ENCODE data around the gene GNG2.

The GNG2 gene

GRCh38 chr14:51954657-51955056 lies 94.2 kb downstream of the GNG2 start:
- H3K36me3 Mint-ChIP-seq = peaks cover 60 to 82% of the 10 kb centered on the region in 2 donors
- ATAC-seq (replicated peaks) (no peak), DNase-seq (no peak)
- peaks cover 15 to 21% of the 10 kb centered on the region in 2 donors for H3K9me3 Mint-ChIP-seq
- H3K4me1 Mint-ChIP-seq = peaks cover 6 to 27% of the 10 kb centered on the region in 2 donors
- H3K4me3 Mint-ChIP-seq = no peak overlapping the region
- H3K27me3 Mint-ChIP-seq = no peaks in the 10 kb centered on the region
- no peak overlapping the region for H3K27ac Mint-ChIP-seq

GRCh38 chr14:51957950-51958349 lies 97.5 kb downstream of the GNG2 start:
- Mint-ChIP-seq H3K4me1 (peaks cover 17 to 33% of the 10 kb centered on the region in 2 donors), H3K27ac (no peak overlapping the region), H3K4me3 (no peak overlapping the region)

GRCh38 chr14:51959928-51960327 lies 99.5 kb downstream of the GNG2 start:
- ATAC-seq (replicated peaks) (no peak), DNase-seq (no peak)
- peaks cover 18 to 27% of the 10 kb centered on the region in 2 donors for H3K9me3 Mint-ChIP-seq
- H3K4me1 Mint-ChIP-seq = peaks cover 16 to 27% of the 10 kb centered on the region in 2 donors
- H3K27me3 Mint-ChIP-seq = no peaks in the 10 kb centered on the region
- no peak overlapping the region for H3K4me3 Mint-ChIP-seq
- H3K36me3 Mint-ChIP-seq = peaks cover 58 to 72% of the 10 kb centered on the region in 2 donors
- peak overlapping the region; percentile 72 for H3K27ac Mint-ChIP-seq

More at GRCh38 chr14:51957950-51958349, 97.5 kb downstream of the GNG2 start:
- peaks cover 58 to 81% of the 10 kb centered on the region in 2 donors for H3K36me3 Mint-ChIP-seq
- H3K9me3 Mint-ChIP-seq = peaks cover 18 to 27% of the 10 kb centered on the region in 2 donors
- DNase-seq (no peak), ATAC-seq (replicated peaks) (no peak)
- H3K27me3 Mint-ChIP-seq = no peaks in the 10 kb centered on the region

DNA sequence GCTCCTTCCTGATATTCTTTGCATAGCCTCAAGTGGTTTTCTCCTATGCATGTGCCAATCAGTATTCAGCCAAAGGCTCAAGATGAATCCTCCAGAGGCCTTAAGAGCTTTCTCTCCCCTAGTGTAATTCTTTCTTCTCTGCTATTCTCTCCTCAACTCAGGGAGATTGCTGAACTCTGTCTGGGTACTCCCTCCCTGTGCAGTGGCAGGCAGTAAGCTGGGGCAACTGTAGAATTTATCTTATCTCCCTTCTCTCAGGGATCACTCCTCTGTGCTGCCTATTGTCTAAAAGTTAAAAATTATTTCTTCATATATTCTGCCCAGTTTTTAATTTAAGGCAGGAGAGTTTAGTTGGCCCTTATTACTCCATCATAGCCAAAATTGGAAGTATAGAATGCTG lies 100.5 kb downstream of the GNG2 start:
- Mint-ChIP-seq H3K4me1 (peaks cover 19 to 27% of the 10 kb centered on the region in 2 donors), H3K27ac (no peak overlapping the region), H3K36me3 (peaks cover 54 to 67% of the 10 kb centered on the region in 2 donors), H3K4me3 (no peak overlapping the region), H3K9me3 (peaks cover 18 to 27% of the 10 kb centered on the region in 2 donors), H3K27me3 (no peaks in the 10 kb centered on the region)
- ATAC-seq (replicated peaks) (no peak), DNase-seq (no peak)

GRCh38 chr14:51962711-51963110 lies 102.3 kb downstream of the GNG2 start:
- DNase-seq (no peak), ATAC-seq (replicated peaks) (no peak)
- peaks cover 12 to 20% of the 10 kb centered on the region in 2 donors for H3K9me3 Mint-ChIP-seq
- H3K36me3 Mint-ChIP-seq = peaks cover 50 to 61% of the 10 kb centered on the region in 2 donors
- peaks cover 19 to 21% of the 10 kb centered on the region in 2 donors for H3K4me1 Mint-ChIP-seq
- no peak overlapping the region for H3K27ac Mint-ChIP-seq
- H3K4me3 Mint-ChIP-seq = no peak overlapping the region
- H3K27me3 Mint-ChIP-seq = no peaks in the 10 kb centered on the region

DNA sequence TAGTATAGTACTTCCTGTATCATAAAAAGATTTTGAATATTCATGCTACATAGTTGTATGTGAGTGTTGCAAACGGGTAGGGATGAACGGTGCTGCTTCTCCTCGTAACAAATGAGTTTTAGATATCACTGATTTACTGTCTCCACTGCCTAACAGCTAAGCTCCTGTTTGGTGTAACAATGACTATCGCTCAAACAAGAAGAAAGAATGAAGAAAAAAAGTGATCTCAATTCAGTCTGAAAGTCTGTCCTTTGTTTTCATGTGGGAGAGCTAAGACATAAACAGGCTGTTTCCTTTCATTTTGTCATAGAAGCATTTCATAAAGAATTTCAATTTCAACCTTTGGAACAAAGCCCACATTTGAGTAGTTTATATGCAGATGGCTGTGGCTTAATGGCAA lies 102.9 kb downstream of the GNG2 start:
- Mint-ChIP-seq H3K27me3 (no peaks in the 10 kb centered on the region), H3K9me3 (peaks cover 12 to 20% of the 10 kb centered on the region in 2 donors), H3K36me3 (peaks cover 45 to 56% of the 10 kb centered on the region in 2 donors), H3K27ac (no peak overlapping the region), H3K4me3 (peak overlapping the region in 1 of 2 donors; percentile 56), H3K4me1 (peaks cover 19 to 21% of the 10 kb centered on the region in 2 donors)
- DNase-seq (no peak), ATAC-seq (replicated peaks) (no peak)

GRCh38 chr14:51967521-51967920 lies 107.1 kb downstream of the GNG2 start:
- DNase-seq (no peak), ATAC-seq (replicated peaks) (no peak)
- H3K27me3 Mint-ChIP-seq = no peaks in the 10 kb centered on the region
- H3K4me3 Mint-ChIP-seq = no peak overlapping the region
- no peaks in the 10 kb centered on the region for H3K9me3 Mint-ChIP-seq
- H3K4me1 Mint-ChIP-seq = peaks cover 9 to 10% of the 10 kb centered on the region in 2 donors
- peaks cover 17 to 20% of the 10 kb centered on the region in 2 donors for H3K36me3 Mint-ChIP-seq
- H3K27ac Mint-ChIP-seq = no peak overlapping the region

DNA sequence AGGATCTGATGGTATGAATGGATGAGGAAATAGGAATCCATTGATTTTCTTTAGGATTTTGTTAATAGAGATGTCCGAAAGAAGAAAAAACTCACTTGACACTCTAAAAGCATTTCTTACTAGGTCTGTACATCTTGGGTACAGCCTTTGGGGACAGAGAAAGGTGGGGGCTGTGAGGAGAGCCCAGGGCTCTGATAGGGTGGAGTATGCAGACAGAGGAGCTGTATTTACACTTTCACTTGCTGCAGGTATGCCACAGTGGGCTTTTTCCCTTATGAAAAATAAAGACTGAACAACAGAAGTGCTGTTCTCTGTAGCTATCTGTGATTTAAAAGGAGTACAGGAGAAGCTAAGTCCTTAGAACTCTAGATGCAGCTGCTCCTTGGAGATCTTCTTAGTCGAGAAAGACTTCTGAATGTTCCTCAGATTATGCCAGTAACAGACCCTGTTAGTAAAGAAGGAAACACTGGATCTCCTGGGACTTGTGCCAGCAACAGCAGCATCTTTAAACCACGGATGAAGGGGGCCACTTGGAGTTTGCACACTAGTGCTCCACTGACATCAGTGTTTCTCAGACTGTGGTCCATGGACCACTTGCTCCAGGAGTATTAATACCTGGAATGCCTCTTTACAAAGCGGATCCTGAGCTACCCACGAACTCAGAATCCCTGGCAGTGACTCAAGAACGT lies 109.6 kb downstream of the GNG2 start:
- H3K4me3 Mint-ChIP-seq = no peak overlapping the region
- H3K9me3 Mint-ChIP-seq = no peaks in the 10 kb centered on the region
- H3K36me3 Mint-ChIP-seq = peaks cover 7 to 9% of the 10 kb centered on the region in 2 donors
- DNase-seq = no peak
- H3K27me3 Mint-ChIP-seq = no peaks in the 10 kb centered on the region
- ATAC-seq (replicated peaks) = no peak
- no peak overlapping the region for H3K27ac Mint-ChIP-seq
- H3K4me1 Mint-ChIP-seq = peaks cover 0 to 5% of the 10 kb centered on the region in 2 donors

DNA sequence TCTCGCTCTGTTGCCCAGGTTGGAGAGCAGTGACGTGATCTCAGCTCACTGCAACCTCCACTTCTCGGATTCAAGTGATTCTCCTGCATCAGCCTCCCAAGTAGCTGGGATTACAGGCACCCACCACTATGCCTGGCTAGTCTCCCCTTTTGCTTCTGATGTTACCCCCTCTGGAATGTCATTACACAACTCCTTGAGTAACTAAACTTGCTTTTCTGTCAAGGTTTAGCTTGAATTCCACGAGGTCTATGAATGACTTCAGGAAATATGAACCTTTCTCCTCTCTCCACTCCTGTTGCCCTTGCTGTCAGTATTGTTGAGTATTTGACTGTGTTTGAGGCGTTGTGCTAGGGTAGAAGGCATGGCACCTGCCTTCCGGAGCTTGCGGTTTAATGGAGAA lies 112.2 kb downstream of the GNG2 start:
- Mint-ChIP-seq H3K27me3 (no peaks in the 10 kb centered on the region), H3K4me3 (no peak overlapping the region), H3K36me3 (peaks cover 0 to 2% of the 10 kb centered on the region in 2 donors), H3K27ac (no peak overlapping the region), H3K9me3 (no peaks in the 10 kb centered on the region), H3K4me1 (peaks cover 0 to 2% of the 10 kb centered on the region in 2 donors)
- no peak for ATAC-seq (replicated peaks)
- DNase-seq = no peak

- DNase-seq = no peak
- peaks cover 4 to 7% of the 10 kb centered on the region in 2 donors for H3K4me1 Mint-ChIP-seq
- ATAC-seq (replicated peaks) = no peak
- H3K36me3 Mint-ChIP-seq = no peaks in the 10 kb centered on the region
- H3K4me3 Mint-ChIP-seq = no peak overlapping the region
- no peaks in the 10 kb centered on the region for H3K9me3 Mint-ChIP-seq
- H3K27ac Mint-ChIP-seq = no peak overlapping the region
- no peaks in the 10 kb centered on the region for H3K27me3 Mint-ChIP-seq
Observed at GRCh38 chr14:51977075-51977474, 116.7 kb downstream of the GNG2 start.

- no peaks in the 10 kb centered on the region for H3K27me3 Mint-ChIP-seq
- H3K27ac Mint-ChIP-seq = no peak overlapping the region
- peaks cover 0 to 2% of the 10 kb centered on the region in 2 donors for H3K9me3 Mint-ChIP-seq
- H3K4me1 Mint-ChIP-seq = peaks cover 2 to 7% of the 10 kb centered on the region in 2 donors
- H3K36me3 Mint-ChIP-seq = peaks cover 1 to 3% of the 10 kb centered on the region in 2 donors
- peak; percentile 42 to 58 for ATAC-seq (replicated peaks)
- DNase-seq = no peak
- no peak overlapping the region for H3K4me3 Mint-ChIP-seq
Observed at GRCh38 chr14:51978681-51979085, 118.3 kb downstream of the GNG2 start.

DNA sequence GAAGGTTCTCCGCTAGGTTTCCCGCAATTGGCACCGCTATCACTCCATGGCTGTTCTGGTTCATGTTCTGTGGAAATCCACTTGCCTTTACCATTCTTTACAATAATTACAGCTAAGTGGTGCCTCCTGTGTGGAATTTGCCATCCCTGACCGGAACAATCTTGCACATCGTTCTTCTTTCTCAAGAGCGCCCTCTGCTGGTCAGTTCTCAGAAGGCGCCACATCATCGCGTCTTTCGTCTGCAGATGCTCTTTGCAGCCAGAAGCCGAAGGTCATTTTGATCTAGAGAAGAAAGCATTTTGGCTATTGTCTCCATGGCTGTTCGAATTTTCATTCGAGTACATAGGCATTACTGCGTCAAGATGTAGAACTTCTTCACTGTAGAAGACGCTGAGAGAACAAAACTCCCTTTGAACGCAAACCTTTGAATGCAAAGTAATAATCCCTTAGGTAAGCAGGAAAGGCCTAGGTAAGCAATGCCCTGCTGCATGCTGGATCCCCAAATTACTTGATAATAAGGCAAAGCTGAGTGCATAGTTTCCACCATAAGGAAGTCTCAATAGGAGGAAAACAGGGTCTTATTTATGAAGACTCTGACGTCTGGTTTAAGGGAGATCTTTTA lies 118.8 kb downstream of the GNG2 start:
- Mint-ChIP-seq H3K27ac (no peak overlapping the region), H3K4me1 (peaks cover 2 to 7% of the 10 kb centered on the region in 2 donors), H3K27me3 (no peaks in the 10 kb centered on the region), H3K4me3 (no peak overlapping the region), H3K9me3 (peaks cover 0 to 4% of the 10 kb centered on the region in 2 donors), H3K36me3 (peaks cover 3 to 4% of the 10 kb centered on the region in 2 donors)
- peak; percentile 78 to 83 for ATAC-seq (replicated peaks)
- peak; percentile 58 for DNase-seq

DNA sequence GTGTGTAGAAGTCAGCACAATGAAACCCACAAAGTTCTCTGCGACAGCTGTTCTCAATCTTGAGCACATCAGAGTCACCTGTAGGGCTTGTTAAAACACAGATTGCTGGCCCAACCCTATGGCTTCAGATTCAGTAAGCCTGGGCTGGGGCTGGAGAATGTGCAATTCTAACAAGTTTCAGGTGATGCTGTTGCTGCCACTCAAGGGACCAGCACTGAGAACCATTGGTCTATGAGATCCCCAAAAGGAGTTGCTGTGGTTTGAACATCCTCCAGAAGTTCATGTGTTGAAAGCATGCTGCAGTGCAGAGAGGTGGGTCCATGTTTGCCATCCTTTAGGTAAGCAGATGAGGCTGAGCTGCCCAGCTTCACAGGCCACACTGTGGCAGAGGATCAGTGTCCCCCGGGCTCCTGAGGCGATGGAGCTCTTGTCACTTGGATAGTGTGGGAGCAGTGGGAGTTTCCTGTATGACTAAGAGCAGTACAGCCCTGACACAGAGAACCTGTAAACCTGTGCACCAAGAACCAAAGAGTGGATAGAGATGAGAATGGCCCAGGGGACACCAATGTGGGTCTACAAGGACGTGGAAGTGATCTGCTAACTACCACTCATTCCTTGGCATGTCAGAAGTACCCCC lies 120.9 kb downstream of the GNG2 start:
- no peak overlapping the region for H3K4me3 Mint-ChIP-seq
- peak; percentile 49 to 58 for ATAC-seq (replicated peaks)

DNA sequence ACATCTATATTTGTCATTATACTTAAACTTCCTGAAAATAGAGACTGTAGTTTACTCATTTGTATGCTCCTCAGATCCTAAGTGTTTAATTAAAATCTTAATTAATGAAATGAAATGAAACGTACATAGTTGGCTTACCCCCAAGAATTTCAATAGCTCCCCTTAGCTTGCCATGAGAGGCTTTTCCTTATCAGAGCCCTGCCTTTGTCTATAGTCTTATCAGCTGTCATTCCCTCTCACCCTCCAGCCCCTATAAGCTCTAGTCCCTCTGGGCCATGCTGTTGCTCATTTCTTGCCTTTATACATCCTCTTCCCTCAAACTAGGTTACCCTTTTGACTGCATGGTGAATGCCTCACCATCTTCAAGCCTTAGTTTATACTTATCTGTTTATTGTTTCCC lies 127.8 kb downstream of the GNG2 start:
- Mint-ChIP-seq H3K4me3 (no peak overlapping the region), H3K36me3 (peaks cover 3 to 8% of the 10 kb centered on the region in 2 donors), H3K27ac (peak overlapping the region; percentile 95), H3K4me1 (peaks cover 6 to 14% of the 10 kb centered on the region in 2 donors), H3K9me3 (peaks cover 0 to 4% of the 10 kb centered on the region in 2 donors), H3K27me3 (no peaks in the 10 kb centered on the region)
- ATAC-seq (replicated peaks) (no peak), DNase-seq (no peak)

More for the DNA sequence above, 120.9 kb downstream of the GNG2 start:
- DNase-seq = no peak
- Mint-ChIP-seq H3K9me3 (peaks cover 0 to 4% of the 10 kb centered on the region in 2 donors), H3K36me3 (peaks cover 3 to 8% of the 10 kb centered on the region in 2 donors), H3K27ac (no peak overlapping the region), H3K4me1 (peaks cover 2 to 7% of the 10 kb centered on the region in 2 donors), H3K27me3 (no peaks in the 10 kb centered on the region)
